Stimulated activated naive B cell treated with anti-CD40 and anti-IgM and Interleukin-4, amounts not matched to agents 10 μg/mL and 1 μg/mL and 100 μg/mL, for 72 hours (primary cell): Measurements from ENCODE around the gene DHPS.
"Not testable (repeated sequence)": the region's sequence is repeated elsewhere in the genome, so short reads cannot be mapped to it uniquely, and the experiment has no call there.

Experiments used
- ATAC-seq, 2 donors: fragments of 150-1000 bp; cut with Tn5 transposase; replicated peaks; 2 replicates each; pipeline ENCODE4 v1.10.0; 2021; ENCODE audit warnings: moderate library complexity in 1 of 2
- DNase-seq: peaks from one replicate; pipeline ENCODE4 v3.0.0; 2021
- H3K27ac Mint-ChIP-seq: one replicate; pipeline ENCODE4 v1.8.0; 2022; ENCODE audit warnings: mild to moderate bottlenecking, mixed read lengths
- H3K27me3 Mint-ChIP-seq, 2 donors: one replicate each; pipeline ENCODE4 v1.8.0; 2022; ENCODE audit warnings: mixed read lengths in 2 of 2
- H3K36me3 Mint-ChIP-seq, 2 donors: one replicate each; pipeline ENCODE4 v1.8.0; 2022; ENCODE audit warnings: mixed read lengths in 2 of 2, mild to moderate bottlenecking in 1 of 2
- H3K4me1 Mint-ChIP-seq, 2 donors: one replicate each; pipeline ENCODE4 v1.8.0; 2022; ENCODE audit warnings: mixed read lengths in 2 of 2, mild to moderate bottlenecking in 1 of 2
- H3K4me3 Mint-ChIP-seq, 2 donors: one replicate each; pipeline ENCODE4 v1.8.0; 2022; ENCODE audit warnings: mild to moderate bottlenecking in 2 of 2, mixed read lengths in 2 of 2, moderate library complexity in 1 of 2
- H3K9me3 Mint-ChIP-seq, 2 donors: one replicate each; pipeline ENCODE4 v1.8.0; 2022; ENCODE audit warnings: mixed read lengths in 2 of 2, mild to moderate bottlenecking in 1 of 2

Gene DHPS

GRCh38 chr19:12656899-12657571 lies 24.6 kb downstream of the DHPS start:
- Mint-ChIP-seq H3K4me1 (peaks cover 13 to 22% of the 10 kb centered on the region in 2 donors), H3K27me3 (no peaks in the 10 kb centered on the region), H3K36me3 (peaks cover 57 to 66% of the 10 kb centered on the region in 2 donors), H3K9me3 (no peaks in the 10 kb centered on the region), H3K27ac (no peak overlapping the region), H3K4me3 (no peak overlapping the region)
- DNase-seq (no peak), ATAC-seq (peak; percentile 51 to 64)

- no peak overlapping the region for H3K27ac Mint-ChIP-seq
- ATAC-seq = no peak
- H3K27me3 Mint-ChIP-seq = no peaks in the 10 kb centered on the region
- no peaks in the 10 kb centered on the region for H3K9me3 Mint-ChIP-seq
- peaks cover 62 to 68% of the 10 kb centered on the region in 2 donors for H3K36me3 Mint-ChIP-seq
- H3K4me3 Mint-ChIP-seq = no peak overlapping the region
- peaks cover 13 to 21% of the 10 kb centered on the region in 2 donors for H3K4me1 Mint-ChIP-seq
- no peak for DNase-seq
Measured at GRCh38 chr19:12655546-12655945, 26.1 kb downstream of the DHPS start.

GRCh38 chr19:12652219-12652618 lies 29.5 kb downstream of the DHPS start:
- H3K36me3 Mint-ChIP-seq = peaks cover 65 to 71% of the 10 kb centered on the region in 2 donors
- no peaks in the 10 kb centered on the region for H3K27me3 Mint-ChIP-seq
- peaks cover 21 to 22% of the 10 kb centered on the region in 2 donors for H3K4me1 Mint-ChIP-seq
- peaks cover 0 to 2% of the 10 kb centered on the region in 2 donors for H3K9me3 Mint-ChIP-seq
- no peak overlapping the region for H3K27ac Mint-ChIP-seq
- ATAC-seq (no peak), DNase-seq (no peak)
- no peak overlapping the region for H3K4me3 Mint-ChIP-seq

GRCh38 chr19:12649941-12650340 lies 31.7 kb downstream of the DHPS start:
- peaks cover 0 to 2% of the 10 kb centered on the region in 2 donors for H3K9me3 Mint-ChIP-seq
- H3K27ac Mint-ChIP-seq = peak overlapping the region; percentile 42

GRCh38 chr19:12648088-12648487 lies 33.6 kb downstream of the DHPS start:
- Mint-ChIP-seq H3K4me1 (peaks cover 16 to 17% of the 10 kb centered on the region in 2 donors), H3K4me3 (no peak overlapping the region), H3K36me3 (peaks cover 61 to 65% of the 10 kb centered on the region in 2 donors), H3K9me3 (peaks cover 0 to 2% of the 10 kb centered on the region in 2 donors), H3K27ac (peak overlapping the region; percentile 78), H3K27me3 (no peaks in the 10 kb centered on the region)
- no peak for DNase-seq
- no peak for ATAC-seq

More at GRCh38 chr19:12649941-12650340, 31.7 kb downstream of the DHPS start:
- Mint-ChIP-seq H3K27me3 (no peaks in the 10 kb centered on the region), H3K4me1 (peaks cover 16 to 17% of the 10 kb centered on the region in 2 donors), H3K4me3 (no peak overlapping the region), H3K36me3 (peaks cover 54 to 62% of the 10 kb centered on the region in 2 donors)
- ATAC-seq (no peak), DNase-seq (no peak)

GRCh38 chr19:12647490-12648071 lies 34.1 kb downstream of the DHPS start:
- Mint-ChIP-seq H3K27ac (peak overlapping the region; percentile 94), H3K27me3 (no peaks in the 10 kb centered on the region), H3K4me3 (peak overlapping the region; percentile 55 to 56), H3K4me1 (peaks cover 16 to 17% of the 10 kb centered on the region in 2 donors), H3K36me3 (peaks cover 61 to 70% of the 10 kb centered on the region in 2 donors), H3K9me3 (peaks cover 0 to 2% of the 10 kb centered on the region in 2 donors)
- ATAC-seq = peak; percentile 78 to 79
- DNase-seq = peak; percentile 42

- peaks cover 61 to 71% of the 10 kb centered on the region in 2 donors for H3K36me3 Mint-ChIP-seq
- H3K27ac Mint-ChIP-seq = peak overlapping the region; percentile 94
- peak overlapping the region in 1 of 2 donors; percentile 29 for H3K4me3 Mint-ChIP-seq
- peaks cover 0 to 2% of the 10 kb centered on the region in 2 donors for H3K9me3 Mint-ChIP-seq
- DNase-seq = no peak
- no peaks in the 10 kb centered on the region for H3K27me3 Mint-ChIP-seq
- H3K4me1 Mint-ChIP-seq = peaks cover 16 to 17% of the 10 kb centered on the region in 2 donors
- ATAC-seq = peak in 1 of 2 donors; percentile 18
Measured at GRCh38 chr19:12647047-12647446, 34.6 kb downstream of the DHPS start.

- H3K9me3 Mint-ChIP-seq = peaks cover 0 to 2% of the 10 kb centered on the region in 2 donors
- H3K27ac Mint-ChIP-seq = peak overlapping the region; percentile 94
- no peaks in the 10 kb centered on the region for H3K27me3 Mint-ChIP-seq
- H3K4me1 Mint-ChIP-seq = peaks cover 16 to 17% of the 10 kb centered on the region in 2 donors
- DNase-seq = no peak
- no peak for ATAC-seq
- peaks cover 56 to 66% of the 10 kb centered on the region in 2 donors for H3K36me3 Mint-ChIP-seq
- no peak overlapping the region for H3K4me3 Mint-ChIP-seq
Measured at GRCh38 chr19:12646551-12646950, 35.1 kb downstream of the DHPS start.

- H3K9me3 Mint-ChIP-seq, H3K27me3 Mint-ChIP-seq, DNase-seq, H3K4me3 Mint-ChIP-seq, ATAC-seq: not testable (repeated sequence)
- H3K27ac Mint-ChIP-seq = peak overlapping the region; percentile 38
- H3K4me1 Mint-ChIP-seq = peaks cover 18 to 21% of the 10 kb centered on the region in 2 donors
- peaks cover 43 to 58% of the 10 kb centered on the region in 2 donors for H3K36me3 Mint-ChIP-seq
Measured at GRCh38 chr19:12643716-12644115, 38.0 kb downstream of the DHPS start.

GRCh38 chr19:12642506-12642905 lies 39.2 kb downstream of the DHPS start:
- Mint-ChIP-seq H3K9me3 (peaks cover 0 to under 1% of the 10 kb centered on the region in 2 donors), H3K36me3 (peaks cover 38 to 49% of the 10 kb centered on the region in 2 donors), H3K4me1 (peaks cover 15 to 16% of the 10 kb centered on the region in 2 donors), H3K4me3 (no peak overlapping the region), H3K27ac (no peak overlapping the region), H3K27me3 (no peaks in the 10 kb centered on the region)
- DNase-seq = no peak
- ATAC-seq = no peak

- H3K4me1 Mint-ChIP-seq = peaks cover 8 to 11% of the 10 kb centered on the region in 2 donors
- no peak for ATAC-seq
- H3K4me3 Mint-ChIP-seq = no peak overlapping the region
- H3K9me3 Mint-ChIP-seq = no peaks in the 10 kb centered on the region
- peaks cover 27 to 48% of the 10 kb centered on the region in 2 donors for H3K36me3 Mint-ChIP-seq
- H3K27me3 Mint-ChIP-seq = no peaks in the 10 kb centered on the region
- H3K27ac Mint-ChIP-seq = no peak overlapping the region
- DNase-seq = no peak
Measured at GRCh38 chr19:12641456-12641855, 40.2 kb downstream of the DHPS start.

GRCh38 chr19:12639901-12640613 lies 41.6 kb downstream of the DHPS start:
- peak; percentile 94 to 96 for ATAC-seq
- peaks cover 12 to 13% of the 10 kb centered on the region in 2 donors for H3K4me1 Mint-ChIP-seq
- H3K4me3 Mint-ChIP-seq = peak overlapping the region; percentile 76 to 83
- H3K27ac Mint-ChIP-seq = peak overlapping the region; percentile 93
- H3K9me3 Mint-ChIP-seq = no peaks in the 10 kb centered on the region
- DNase-seq = peak; percentile 82
- H3K27me3 Mint-ChIP-seq = no peaks in the 10 kb centered on the region
- H3K36me3 Mint-ChIP-seq = peaks cover 25 to 45% of the 10 kb centered on the region in 2 donors

- peaks cover 13 to 16% of the 10 kb centered on the region in 2 donors for H3K4me1 Mint-ChIP-seq
- no peaks in the 10 kb centered on the region for H3K9me3 Mint-ChIP-seq
- no peak overlapping the region for H3K4me3 Mint-ChIP-seq
- H3K27ac Mint-ChIP-seq = no peak overlapping the region
- peaks cover 21 to 45% of the 10 kb centered on the region in 2 donors for H3K36me3 Mint-ChIP-seq
- ATAC-seq = no peak
- DNase-seq = no peak
- H3K27me3 Mint-ChIP-seq = no peaks in the 10 kb centered on the region
Measured at GRCh38 chr19:12638611-12639182, 43.0 kb downstream of the DHPS start.

- H3K4me1 Mint-ChIP-seq = peaks cover 13 to 16% of the 10 kb centered on the region in 2 donors
- ATAC-seq = no peak
- H3K27me3 Mint-ChIP-seq = no peaks in the 10 kb centered on the region
- peaks cover 28 to 39% of the 10 kb centered on the region in 2 donors for H3K36me3 Mint-ChIP-seq
- H3K27ac Mint-ChIP-seq = no peak overlapping the region
- H3K4me3 Mint-ChIP-seq = no peak overlapping the region
- H3K9me3 Mint-ChIP-seq = no peaks in the 10 kb centered on the region
- no peak for DNase-seq
Measured at GRCh38 chr19:12636631-12637030, 45.0 kb downstream of the DHPS start.
